Measurements from ENCODE around the gene ARPP19.

DNA sequence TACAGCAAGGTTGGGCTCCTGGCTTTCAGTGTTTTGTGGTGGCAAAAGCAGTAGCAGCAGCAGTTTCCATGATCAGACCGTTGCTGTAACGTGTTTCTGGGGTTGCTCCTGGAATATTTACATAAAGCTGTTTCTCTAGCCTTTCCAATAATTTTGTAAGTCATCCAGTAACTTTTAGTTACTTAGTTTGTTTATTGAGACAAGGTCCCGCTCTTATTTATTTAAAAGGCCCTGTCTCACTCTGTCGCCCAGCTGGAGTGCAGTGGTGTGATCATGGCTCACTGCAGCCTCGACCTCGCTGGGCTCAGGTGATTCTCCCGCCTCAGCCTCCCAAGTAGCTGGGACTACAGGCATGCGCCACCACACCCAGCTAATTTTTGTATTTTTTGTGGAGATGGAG, 31.4 kb downstream of the ARPP19 start:
- TF ChIP-seq, protein P1, sequence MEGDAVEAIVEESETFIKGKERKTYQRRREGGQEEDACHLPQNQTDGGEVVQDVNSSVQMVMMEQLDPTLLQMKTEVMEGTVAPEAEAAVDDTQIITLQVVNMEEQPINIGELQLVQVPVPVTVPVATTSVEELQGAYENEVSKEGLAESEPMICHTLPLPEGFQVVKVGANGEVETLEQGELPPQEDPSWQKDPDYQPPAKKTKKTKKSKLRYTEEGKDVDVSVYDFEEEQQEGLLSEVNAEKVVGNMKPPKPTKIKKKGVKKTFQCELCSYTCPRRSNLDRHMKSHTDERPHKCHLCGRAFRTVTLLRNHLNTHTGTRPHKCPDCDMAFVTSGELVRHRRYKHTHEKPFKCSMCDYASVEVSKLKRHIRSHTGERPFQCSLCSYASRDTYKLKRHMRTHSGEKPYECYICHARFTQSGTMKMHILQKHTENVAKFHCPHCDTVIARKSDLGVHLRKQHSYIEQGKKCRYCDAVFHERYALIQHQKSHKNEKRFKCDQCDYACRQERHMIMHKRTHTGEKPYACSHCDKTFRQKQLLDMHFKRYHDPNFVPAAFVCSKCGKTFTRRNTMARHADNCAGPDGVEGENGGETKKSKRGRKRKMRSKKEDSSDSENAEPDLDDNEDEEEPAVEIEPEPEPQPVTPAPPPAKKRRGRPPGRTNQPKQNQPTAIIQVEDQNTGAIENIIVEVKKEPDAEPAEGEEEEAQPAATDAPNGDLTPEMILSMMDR (conservative IDR thresholded peaks at IDR 0.05; ENCODE audit: low read length) = no peak
- TF ChIP-seq EZH2phosphoT487 (IDR thresholded peaks at IDR 0.05; ENCODE audit: borderline replicate concordance, low read depth, low read length) = no peak
